Mucosa of descending colon (tissue), 3 donors: ENCODE results near the gene RYK. TPM values are rescaled to one million over a fixed set of nuclear protein-coding genes. Genes with fewer than 3 reads are reported as not detected.

Experiments used
- ATAC-seq: fragments of 200-7000 bp; cut with Tn5 transposase; one replicate; pipeline ENCODE4 v1.9.1; 2020; ENCODE audit warnings: mild to moderate bottlenecking, moderate library complexity
- DNase-seq, 3 donors: peaks; one replicate each; pipeline ENCODE4 v3.0.0-alpha.2; 2020
- H3K36me3 ChIP-seq: fragments of 200-600 bp; one replicate; pipeline ENCODE4 v1.8.0; 2021; ENCODE audit warnings: low read depth, mild to moderate bottlenecking
- H3K4me1 ChIP-seq: fragments of 200-600 bp; one replicate; pipeline ENCODE4 v1.8.0; 2021; ENCODE audit warnings: low read depth, mild to moderate bottlenecking
- H3K4me3 ChIP-seq: fragments of 200-600 bp; one replicate; pipeline ENCODE4 v1.8.0; 2021; ENCODE audit warnings: mild to moderate bottlenecking
- H3K9me3 ChIP-seq: fragments of 200-600 bp; one replicate; pipeline ENCODE4 v1.8.0; 2021; ENCODE audit warnings: mild to moderate bottlenecking
- CTCF ChIP-seq: fragments of 200-600 bp; IDR thresholded peaks from one replicate; pipeline ENCODE4 v1.8.0; 2022; ENCODE audit warnings: antibody characterized with exemption, mild to moderate bottlenecking
- intact Hi-C, 2 donors: fragments of 100-400 bp; cut with DNase I in 1 of 2; cut with micrococcal nuclease in 1 of 2; formaldehyde crosslinking; loops; one replicate each; pipeline versions ENCODE4 v1.11.0 to v1.11.1; 2022; cut with DNase I, micrococcal nuclease
- total RNA-seq, 3 donors: library from RNA; stranded (reverse); fragmentation: NEBNext Ultra II Directional in 2 of 3; extraction: Animal tissue kit (Norgen Biotek cat#: 25700) in 2 of 3; gene quantifications; one replicate each; pipeline versions ENCODE4 v1.2.1 to v1.2.4, GENCODE V29; 2021 to 2023
- donor health status: DM: no; HTN: no; CAD: no; lungs with moderate emphysema.
- donor health status: DM: no; HTN: no; CAD: no.
- donor health status: DM: no; HTN: yes; CAD: no.

Gene RYK
- total RNA-seq, 3 donors from 2014 or later = 36.3 to 80.6 (median 43.7) TPM

DNA sequence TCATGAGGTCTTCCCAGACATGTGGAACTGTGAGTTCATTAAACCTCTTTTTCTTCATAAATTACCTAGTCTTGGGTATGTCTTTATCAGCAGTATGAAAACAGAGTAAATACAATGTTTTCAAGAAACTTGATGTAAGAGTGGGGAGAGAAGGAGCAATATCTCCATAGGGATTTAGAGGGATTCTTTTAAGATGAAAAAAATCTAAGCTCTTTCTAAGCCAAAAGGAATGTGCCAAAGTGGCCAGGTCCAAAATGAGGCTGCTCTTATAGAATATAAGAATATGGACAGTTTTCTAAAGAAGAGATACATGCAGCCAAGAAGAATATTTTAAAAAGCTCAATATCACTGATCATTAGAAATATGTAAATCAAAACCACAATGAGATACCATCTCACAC, 23.9 kb upstream of the RYK start:
- intact Hi-C loops = no loop called here
- ATAC-seq (no peak), DNase-seq (no peak)
- Histone ChIP-seq H3K4me3 (no peak overlapping the region), H3K4me1 (no peaks in the 10 kb centered on the region), H3K36me3 (no peaks in the 10 kb centered on the region), H3K9me3 (no peaks in the 10 kb centered on the region)
- TF ChIP-seq CTCF = no peak

DNA sequence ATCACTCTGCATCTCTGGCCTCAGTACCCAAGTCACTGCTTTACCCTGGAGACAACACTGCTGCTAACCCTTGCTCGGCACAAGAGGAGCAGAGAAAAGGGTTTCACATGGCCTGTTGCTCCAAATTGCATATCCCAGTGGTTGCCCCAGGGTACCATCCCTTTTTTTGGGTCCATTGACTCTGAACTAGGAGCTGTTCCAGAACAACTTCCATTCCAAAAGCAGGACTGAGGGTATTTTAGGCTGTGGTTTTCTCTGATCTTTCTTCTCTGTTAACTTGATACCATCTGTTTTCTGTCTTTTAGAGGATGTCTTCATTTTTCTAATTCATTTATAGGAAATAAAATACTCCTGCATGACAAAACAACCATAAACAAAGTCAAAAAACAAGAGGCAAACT, 17.3 kb upstream of the RYK start:
- no peak for TF ChIP-seq CTCF

DNA sequence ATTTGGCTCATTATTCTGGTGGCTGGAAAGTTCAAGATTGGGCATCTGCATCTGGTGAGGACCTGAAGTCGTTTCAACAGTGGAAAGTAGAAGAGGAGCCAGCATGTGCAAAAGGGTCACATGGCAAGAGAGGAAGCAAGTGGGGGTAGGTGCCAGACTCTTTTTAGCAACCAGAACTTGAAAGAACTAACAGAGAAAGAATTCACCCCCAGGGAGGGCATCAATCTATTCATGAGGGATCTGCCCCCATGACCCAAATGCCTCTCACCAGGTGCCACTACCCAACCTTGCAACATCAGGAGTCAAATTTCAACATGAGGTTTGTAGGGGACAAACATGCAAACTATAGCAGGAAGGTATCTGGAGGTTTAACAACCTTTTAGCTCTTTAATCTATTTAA, 10.3 kb upstream of the RYK start:
- Histone ChIP-seq H3K4me1 (peaks cover 8% of the 10 kb centered on the region), H3K9me3 (no peaks in the 10 kb centered on the region), H3K36me3 (no peaks in the 10 kb centered on the region), H3K4me3 (no peak overlapping the region)
- ATAC-seq (no peak), DNase-seq (no peak)
- intact Hi-C loops = no loop called here
- no peak for TF ChIP-seq CTCF

More for the DNA sequence above, 17.3 kb upstream of the RYK start:
- Histone ChIP-seq H3K36me3 (no peaks in the 10 kb centered on the region), H3K4me3 (no peak overlapping the region), H3K4me1 (no peaks in the 10 kb centered on the region), H3K9me3 (no peaks in the 10 kb centered on the region)
- intact Hi-C loops = no loop called here
- DNase-seq = no peak
- ATAC-seq = no peak

DNA sequence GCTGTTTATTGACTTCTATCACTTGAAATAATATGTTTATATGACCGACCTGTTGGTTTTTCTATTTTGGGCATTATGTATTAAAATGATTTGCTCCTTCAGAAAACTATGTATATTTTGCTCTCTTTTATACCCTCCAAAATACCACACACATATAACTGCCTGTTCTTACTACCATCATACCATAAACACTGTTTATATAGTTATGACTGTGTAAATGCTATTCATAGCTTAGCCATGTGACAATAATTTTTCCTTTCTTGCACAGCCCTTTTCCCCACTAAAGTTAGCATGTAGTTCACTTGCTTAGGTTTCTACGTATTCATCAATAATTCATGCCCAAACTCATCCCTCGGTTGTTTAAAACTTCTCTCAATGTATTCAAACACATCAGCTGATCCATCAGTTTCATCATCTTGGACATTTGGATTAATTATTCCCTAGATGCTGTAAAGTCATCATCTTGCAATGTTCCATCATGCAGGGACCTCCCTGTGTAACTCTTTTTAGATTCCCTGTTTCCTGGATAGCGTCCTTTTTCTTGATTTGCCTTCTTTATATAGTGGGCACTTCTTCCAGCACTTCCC, 8.2 kb upstream of the RYK start:
- intact Hi-C loops = no loop called here
- peaks cover 8% of the 10 kb centered on the region for H3K4me1 ChIP-seq
- no peak for DNase-seq
- H3K9me3 ChIP-seq = no peaks in the 10 kb centered on the region
- H3K4me3 ChIP-seq = no peak overlapping the region
- no peak for TF ChIP-seq CTCF
- H3K36me3 ChIP-seq = no peaks in the 10 kb centered on the region
- ATAC-seq = peak; percentile 73

- Histone ChIP-seq H3K36me3 (no peaks in the 10 kb centered on the region), H3K4me1 (peaks cover 12% of the 10 kb centered on the region), H3K4me3 (no peak overlapping the region), H3K9me3 (no peaks in the 10 kb centered on the region)
- TF ChIP-seq CTCF = no peak
- ATAC-seq (no peak), DNase-seq (no peak)
- intact Hi-C loops = no loop called here
These were observed 4.7 kb upstream of the RYK start for GRCh38 chr3:134255404-134255803.
